GM12873 (cell line): ENCODE data around the gene GFRA3.

Experiments
- CTCF ChIP-seq: IDR thresholded peaks from 2 replicates; pipeline ENCODE4 v1.5.1; 2012; ENCODE audit warnings: low read depth, mild to moderate bottlenecking, moderate library complexity, low read length, control low read depth; ENCODE audit not compliant: insufficient read depth; ENCODE audit errors: missing control alignments

The GFRA3 gene

GRCh38 chr5:138233280-138233679 is 41.1 kb downstream of the GFRA3 start:
- no peak for TF ChIP-seq CTCF

- TF ChIP-seq CTCF, result no peak
Measured at GRCh38 chr5:138230981-138231589, 43.3 kb downstream of the GFRA3 start.

- no peak for TF ChIP-seq CTCF
Measured at GRCh38 chr5:138230261-138230660, 44.2 kb downstream of the GFRA3 start.

- no peak for TF ChIP-seq CTCF
Measured at GRCh38 chr5:138229387-138229786, 45.0 kb downstream of the GFRA3 start.

- no peak for TF ChIP-seq CTCF
Measured at GRCh38 chr5:138226910-138227309, 47.5 kb downstream of the GFRA3 start.

GRCh38 chr5:138224712-138225111 is 49.7 kb downstream of the GFRA3 start:
- no peak for TF ChIP-seq CTCF

- no peak for TF ChIP-seq CTCF
Measured at GRCh38 chr5:138223532-138223931, 50.9 kb downstream of the GFRA3 start.

- TF ChIP-seq CTCF, result no peak
Measured at GRCh38 chr5:138216799-138217198, 57.6 kb downstream of the GFRA3 start.
